ENCODE results near the gene FARP1.

FARP1 gene

DNA sequence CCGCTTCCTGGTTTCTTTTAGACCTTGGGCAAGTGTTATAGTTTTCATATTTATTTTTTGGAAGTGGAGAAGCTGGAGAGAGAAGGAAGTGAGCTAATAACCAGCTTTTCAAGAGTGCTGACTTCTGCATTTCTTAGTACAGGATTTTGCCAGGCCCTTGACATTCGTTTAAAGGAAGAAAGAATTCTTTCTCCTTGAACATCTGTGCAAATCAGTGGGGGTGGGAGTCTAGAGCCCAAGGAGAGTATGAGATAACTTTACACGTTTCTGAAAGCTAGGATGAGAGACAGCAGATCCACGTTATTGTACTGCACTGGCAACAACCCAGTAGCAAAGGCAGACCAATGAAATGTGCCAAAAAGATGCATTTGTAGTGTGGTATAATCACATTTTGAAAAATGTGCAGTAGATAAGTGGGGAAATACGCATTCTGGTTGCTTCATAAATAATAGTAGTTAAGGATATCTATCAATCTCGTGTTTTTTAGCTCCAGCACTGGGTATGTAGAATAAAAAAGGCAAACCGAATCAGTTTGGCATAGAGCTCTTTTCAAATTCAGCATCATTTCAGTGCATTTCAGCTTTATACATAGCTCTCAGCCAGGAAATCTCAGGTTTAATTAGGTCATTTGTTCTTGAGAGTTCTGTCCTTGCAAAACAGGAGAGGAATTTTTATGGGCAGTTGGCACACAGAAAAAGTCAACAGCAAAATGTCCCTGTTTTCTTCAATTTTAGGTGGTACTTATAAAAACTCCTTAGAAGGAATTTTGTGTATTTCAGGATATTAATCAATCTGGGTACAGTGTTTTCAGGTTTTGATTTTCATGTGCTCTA lies 29.9 kb downstream of the FARP1 start:
- DNase-seq (ENCODE audit: extremely low read depth, insufficient read length): no peak
- H3K27me3 ChIP-seq (replicated peaks; ENCODE audit: control insufficient read depth, insufficient read depth, low read length): no peaks in the 10 kb centered on the region
- H3K36me3 ChIP-seq (ENCODE audit: control insufficient read depth, insufficient read depth, low read length): no peaks in the 10 kb centered on the region
- no peak overlapping the region for H3K4me3 ChIP-seq (replicated peaks; ENCODE audit: low read depth, low read length)
- TF ChIP-seq CTCF (IDR thresholded peaks at IDR 0.05; ENCODE audit: insufficient read depth, low read length, poor library complexity, severe bottlenecking): no peak

GRCh38 chr13:98173431-98174152 lies 30.7 kb downstream of the FARP1 start:
- H3K4me3 ChIP-seq (replicated peaks; ENCODE audit: low read depth, low read length): no peak overlapping the region
- H3K27me3 ChIP-seq (replicated peaks; ENCODE audit: control insufficient read depth, insufficient read depth, low read length): no peaks in the 10 kb centered on the region
- no peak for DNase-seq (ENCODE audit: extremely low read depth, insufficient read length)
- H3K36me3 ChIP-seq (ENCODE audit: control insufficient read depth, insufficient read depth, low read length): no peaks in the 10 kb centered on the region
- no peak for TF ChIP-seq CTCF (IDR thresholded peaks at IDR 0.05; ENCODE audit: insufficient read depth, low read length, poor library complexity, severe bottlenecking)

- H3K27me3 ChIP-seq (replicated peaks; ENCODE audit: control insufficient read depth, insufficient read depth, low read length): no peaks in the 10 kb centered on the region
- H3K36me3 ChIP-seq (ENCODE audit: control insufficient read depth, insufficient read depth, low read length): no peaks in the 10 kb centered on the region
- no peak overlapping the region for H3K4me3 ChIP-seq (replicated peaks; ENCODE audit: low read depth, low read length)
- no peak for TF ChIP-seq CTCF (IDR thresholded peaks at IDR 0.05; ENCODE audit: insufficient read depth, low read length, poor library complexity, severe bottlenecking)
- DNase-seq (ENCODE audit: extremely low read depth, insufficient read length): no peak
Observed at GRCh38 chr13:98174307-98174706, 31.4 kb downstream of the FARP1 start.

DNA sequence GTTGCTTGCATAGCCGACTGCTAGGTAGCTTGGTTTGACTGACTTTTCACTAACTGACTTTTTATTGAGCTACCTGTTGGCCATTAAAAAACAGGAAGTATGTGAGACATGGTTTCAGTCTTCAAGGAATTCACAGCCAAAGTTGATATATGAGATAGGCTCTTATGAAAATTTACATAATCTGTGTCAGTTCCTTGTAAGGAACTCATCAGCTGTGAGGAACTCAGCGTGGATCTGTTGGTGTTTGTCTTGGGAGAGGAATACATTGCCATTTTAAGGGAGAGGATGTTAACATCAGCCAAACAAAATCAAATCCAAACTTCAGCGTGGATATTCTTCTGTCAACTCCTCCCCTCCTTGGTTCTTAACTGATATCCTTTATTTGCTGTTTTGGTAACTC lies 32.1 kb downstream of the FARP1 start:
- no peaks in the 10 kb centered on the region for H3K27me3 ChIP-seq (replicated peaks; ENCODE audit: control insufficient read depth, insufficient read depth, low read length)
- no peak overlapping the region for H3K4me3 ChIP-seq (replicated peaks; ENCODE audit: low read depth, low read length)
- H3K36me3 ChIP-seq (ENCODE audit: control insufficient read depth, insufficient read depth, low read length): no peaks in the 10 kb centered on the region
- no peak for TF ChIP-seq CTCF (IDR thresholded peaks at IDR 0.05; ENCODE audit: insufficient read depth, low read length, poor library complexity, severe bottlenecking)
- no peak for DNase-seq (ENCODE audit: extremely low read depth, insufficient read length)

GRCh38 chr13:98175823-98176222 lies 32.9 kb downstream of the FARP1 start:
- no peak for TF ChIP-seq CTCF (IDR thresholded peaks at IDR 0.05; ENCODE audit: insufficient read depth, low read length, poor library complexity, severe bottlenecking)
- no peak for DNase-seq (ENCODE audit: extremely low read depth, insufficient read length)

More at GRCh38 chr13:98175823-98176222, 32.9 kb downstream of the FARP1 start:
- H3K36me3 ChIP-seq (ENCODE audit: control insufficient read depth, insufficient read depth, low read length): no peaks in the 10 kb centered on the region
- H3K4me3 ChIP-seq (replicated peaks; ENCODE audit: low read depth, low read length): no peak overlapping the region
- no peaks in the 10 kb centered on the region for H3K27me3 ChIP-seq (replicated peaks; ENCODE audit: control insufficient read depth, insufficient read depth, low read length)

All from GM06990 (cell line).